ENCODE measurements around the gene OR4E2. TPM values are rescaled to one million over a fixed set of nuclear protein-coding genes. Genes with fewer than 3 reads are reported as not detected.

OR4E2 gene
- total and polyA plus RNA-seq, 4 donors: not detected

- no peak for DNase-seq
- Histone ChIP-seq H3K4me3 (no peak overlapping the region), H3K9me3 (ENCODE audit: control insufficient read depth in 4 of 4, insufficient read depth in 3 of 4, low read length in 3 of 4) (peaks cover 0 to 7% (median 3%) of the 10 kb centered on the region in 4 donors), H3K9ac (ENCODE audit: insufficient read depth in 1 of 2, low read length in 2 of 2) (no peak overlapping the region), H3K27ac (ENCODE audit: low read depth in 1 of 2, low read length in 1 of 2) (no peak overlapping the region), H3K36me3 (ENCODE audit: control insufficient read depth in 4 of 4, insufficient read depth in 4 of 4, low read length in 4 of 4) (no peaks in the 10 kb centered on the region), H3K4me1 (ENCODE audit: control insufficient read depth in 5 of 5, insufficient read depth in 5 of 5, low read length in 5 of 5) (no peaks in the 10 kb centered on the region), H3K27me3 (ENCODE audit: control insufficient read depth in 3 of 3, insufficient read depth in 3 of 3, low read length in 2 of 3) (no peaks in the 10 kb centered on the region)
- TF ChIP-seq CTCF (IDR thresholded peaks at IDR 0.05; ENCODE audit: control extremely low read depth, extremely low read depth): no peak
- no peak for ATAC-seq (ENCODE audit: insufficient read depth, low FRiP score)
- 42 to 70% methylated on average over 2 of the region's 2 CpGs for WGBS, 2 donors
Observed at GRCh38 chr14:21671371-21671770, 17.7 kb downstream of the OR4E2 start.

- H3K36me3 ChIP-seq (ENCODE audit: control insufficient read depth in 4 of 4, insufficient read depth in 4 of 4, low read length in 4 of 4): no peaks in the 10 kb centered on the region
- WGBS, 2 donors: 86 to 97% methylated on average over 1 of the region's 1 CpG
- no peak overlapping the region for H3K9ac ChIP-seq (ENCODE audit: insufficient read depth in 1 of 2, low read length in 2 of 2)
- DNase-seq: no peak
- H3K27me3 ChIP-seq (ENCODE audit: control insufficient read depth in 3 of 3, insufficient read depth in 3 of 3, low read length in 2 of 3): no peaks in the 10 kb centered on the region
- no peaks in the 10 kb centered on the region for H3K4me1 ChIP-seq (ENCODE audit: control insufficient read depth in 5 of 5, insufficient read depth in 5 of 5, low read length in 5 of 5)
- H3K9me3 ChIP-seq (ENCODE audit: control insufficient read depth in 4 of 4, insufficient read depth in 3 of 4, low read length in 3 of 4): peaks cover 0 to 7% (median 3%) of the 10 kb centered on the region in 4 donors
- no peak overlapping the region for H3K4me3 ChIP-seq
- no peak for ATAC-seq (ENCODE audit: insufficient read depth, low FRiP score)
- no peak overlapping the region for H3K27ac ChIP-seq (ENCODE audit: low read depth in 1 of 2, low read length in 1 of 2)
- TF ChIP-seq CTCF (IDR thresholded peaks at IDR 0.05; ENCODE audit: control extremely low read depth, extremely low read depth): no peak
Observed at GRCh38 chr14:21672116-21672515, 18.5 kb downstream of the OR4E2 start.

GRCh38 chr14:21673718-21674117 is 20.1 kb downstream of the OR4E2 start, which contains the start of gene OR4E1:
OR4E1 (minus strand) TSS chr14:21673818; CDS start chr14:21670935, 2,883 bp downstream.
- Histone ChIP-seq H3K4me3 (no peak within 1 kb of the TSS), H3K4me1 (ENCODE audit: control insufficient read depth in 5 of 5, insufficient read depth in 5 of 5, low read length in 5 of 5) (no peaks in the 10 kb centered on the region), H3K36me3 (ENCODE audit: control insufficient read depth in 4 of 4, insufficient read depth in 4 of 4, low read length in 4 of 4) (no peaks in the 10 kb centered on the region), H3K27ac (ENCODE audit: low read depth in 1 of 2, low read length in 1 of 2) (no peak within 1 kb of the TSS), H3K27me3 (ENCODE audit: control insufficient read depth in 3 of 3, insufficient read depth in 3 of 3, low read length in 2 of 3) (no peaks in the 10 kb centered on the region), H3K9me3 (ENCODE audit: control insufficient read depth in 4 of 4, insufficient read depth in 3 of 4, low read length in 3 of 4) (peaks cover 0 to 7% (median 3%) of the 10 kb centered on the region in 4 donors), H3K9ac (ENCODE audit: insufficient read depth in 1 of 2, low read length in 2 of 2) (no peak within 1 kb of the TSS)
- no peak for DNase-seq
- no peak for ATAC-seq (ENCODE audit: insufficient read depth, low FRiP score)
- TF ChIP-seq CTCF (IDR thresholded peaks at IDR 0.05; ENCODE audit: control extremely low read depth, extremely low read depth): no peak
- 89 to 97% methylated on average over 1 of the region's 1 CpG for WGBS, 2 donors

GRCh38 chr14:21675566-21675965 is 21.9 kb downstream of the OR4E2 start:
- no peak for ATAC-seq (ENCODE audit: insufficient read depth, low FRiP score)
- H3K36me3 ChIP-seq (ENCODE audit: control insufficient read depth in 4 of 4, insufficient read depth in 4 of 4, low read length in 4 of 4): no peaks in the 10 kb centered on the region
- no peak overlapping the region for H3K4me3 ChIP-seq
- no peaks in the 10 kb centered on the region for H3K4me1 ChIP-seq (ENCODE audit: control insufficient read depth in 5 of 5, insufficient read depth in 5 of 5, low read length in 5 of 5)
- WGBS, 2 donors: 84 to 91% methylated on average over 4 of the region's 4 CpGs
- H3K9ac ChIP-seq (ENCODE audit: insufficient read depth in 1 of 2, low read length in 2 of 2): no peak overlapping the region
- TF ChIP-seq CTCF (IDR thresholded peaks at IDR 0.05; ENCODE audit: control extremely low read depth, extremely low read depth): no peak
- H3K27me3 ChIP-seq (ENCODE audit: control insufficient read depth in 3 of 3, insufficient read depth in 3 of 3, low read length in 2 of 3): no peaks in the 10 kb centered on the region
- no peak for DNase-seq
- peaks cover 0 to 7% (median under 1%) of the 10 kb centered on the region in 4 donors for H3K9me3 ChIP-seq (ENCODE audit: control insufficient read depth in 4 of 4, insufficient read depth in 3 of 4, low read length in 3 of 4)
- no peak overlapping the region for H3K27ac ChIP-seq (ENCODE audit: low read depth in 1 of 2, low read length in 1 of 2)
